GM20000 (cell line): ENCODE data around the gene TIMELESS.

Experiments
- DNase-seq: peaks from one replicate; pipeline ENCODE4 v3.0.0; 2012; ENCODE audit warnings: low spot score
- CTCF ChIP-seq: IDR thresholded peaks from 2 replicates; pipeline ENCODE4 v1.5.1; 2012; ENCODE audit warnings: mild to moderate bottlenecking, control low read depth; ENCODE audit errors: extremely low read depth, missing control alignments

Gene TIMELESS

GRCh38 chr12:56487448-56488040, 38.3 kb upstream of the TIMELESS start:
- DNase-seq = no peak
- no peak for TF ChIP-seq CTCF

- DNase-seq = no peak
These were observed 37.5 kb upstream of the TIMELESS start for GRCh38 chr12:56486694-56487093.

GRCh38 chr12:56484566-56484965, 35.3 kb upstream of the TIMELESS start:
- no peak for DNase-seq
- no peak for TF ChIP-seq CTCF

More at GRCh38 chr12:56486694-56487093, 37.5 kb upstream of the TIMELESS start:
- TF ChIP-seq CTCF = no peak

- no peak for TF ChIP-seq CTCF
- no peak for DNase-seq
These were observed 30.4 kb upstream of the TIMELESS start for GRCh38 chr12:56479625-56480024.

GRCh38 chr12:56477521-56478225, 28.4 kb upstream of the TIMELESS start:
- no peak for TF ChIP-seq CTCF
- DNase-seq = no peak

GRCh38 chr12:56476972-56477432, 27.8 kb upstream of the TIMELESS start:
- DNase-seq = no peak
- no peak for TF ChIP-seq CTCF

GRCh38 chr12:56476143-56476542, 26.9 kb upstream of the TIMELESS start:
- TF ChIP-seq CTCF = no peak
- DNase-seq = no peak
